ENCODE measurements around the gene PRPF19. TPM values are rescaled to one million over a fixed set of nuclear protein-coding genes. Genes with fewer than 3 reads are reported as not detected.

Gene PRPF19
- 200 and 204 TPM in 2 replicates for total RNA-seq (2021)
- Bru-seq, nascent RNA = percentile 94 among the genes with signal in this experiment
- BruChase-seq, experiment 1, labeled RNA remaining after a 2-hour chase = percentile 88 among the genes with signal in this experiment
- percentile 94 among the genes with signal in this experiment for BruChase-seq, experiment 2, labeled RNA remaining after a 6-hour chase
- long read RNA-seq, partial matches to known transcripts = 0 of 11 reads
- long read RNA-seq, other reads (novel, unspliced or antisense) = 10 of 11 reads

GRCh38 chr11:60906132-60906972, at the start of gene PRPF19:
TSS of gene PRPF19 (minus strand) at chr11:60906585. CDS start at chr11:60906382, 203 bp downstream.
- DNase-seq (ENCODE audit: low spot score) = peak; percentile 100
- no peaks in the 10 kb centered on the region for H3K9me3 ChIP-seq (ENCODE audit: low read depth, low read length, poor library complexity, severe bottlenecking)
- peak within 1 kb of the TSS; percentile 98 for H3K27ac ChIP-seq (ENCODE audit: low read depth, low read length, poor library complexity, severe bottlenecking)
- H3K4me1 ChIP-seq (ENCODE audit: insufficient read depth, low read length, poor library complexity, severe bottlenecking) = peaks cover 18% of the 10 kb centered on the region
- H3K36me3 ChIP-seq (ENCODE audit: insufficient read depth, low read length, poor library complexity, severe bottlenecking) = peaks cover 24% of the 10 kb centered on the region
- intact Hi-C loops (cut with micrococcal nuclease; ENCODE audit: unreplicated experiment) = loop anchor here (5.0 kb wide), 2 partner anchors 74 to 129 kb away; no protein-coding TSS in a partner anchor
- ChIA-PET CTCF (no interaction called here), POLR2A (ENCODE audit: low non-redundant PET) (no interaction called here)
- BruUV-seq (replicated peaks) = no TSS peak
- no peaks in the 10 kb centered on the region for H3K27me3 ChIP-seq (replicated peaks; ENCODE audit: insufficient read depth, low read depth, low read length, poor library complexity)
- peak within 1 kb of the TSS; percentile 99 for H3K4me3 ChIP-seq (ENCODE audit: low read depth, low read length, poor library complexity, severe bottlenecking)
- no peak for TF ChIP-seq EZH2 (IDR thresholded peaks at IDR 0.05; ENCODE audit: borderline replicate concordance, low read depth, low read length, poor library complexity, severe bottlenecking)
- TF ChIP-seq, protein P1, sequence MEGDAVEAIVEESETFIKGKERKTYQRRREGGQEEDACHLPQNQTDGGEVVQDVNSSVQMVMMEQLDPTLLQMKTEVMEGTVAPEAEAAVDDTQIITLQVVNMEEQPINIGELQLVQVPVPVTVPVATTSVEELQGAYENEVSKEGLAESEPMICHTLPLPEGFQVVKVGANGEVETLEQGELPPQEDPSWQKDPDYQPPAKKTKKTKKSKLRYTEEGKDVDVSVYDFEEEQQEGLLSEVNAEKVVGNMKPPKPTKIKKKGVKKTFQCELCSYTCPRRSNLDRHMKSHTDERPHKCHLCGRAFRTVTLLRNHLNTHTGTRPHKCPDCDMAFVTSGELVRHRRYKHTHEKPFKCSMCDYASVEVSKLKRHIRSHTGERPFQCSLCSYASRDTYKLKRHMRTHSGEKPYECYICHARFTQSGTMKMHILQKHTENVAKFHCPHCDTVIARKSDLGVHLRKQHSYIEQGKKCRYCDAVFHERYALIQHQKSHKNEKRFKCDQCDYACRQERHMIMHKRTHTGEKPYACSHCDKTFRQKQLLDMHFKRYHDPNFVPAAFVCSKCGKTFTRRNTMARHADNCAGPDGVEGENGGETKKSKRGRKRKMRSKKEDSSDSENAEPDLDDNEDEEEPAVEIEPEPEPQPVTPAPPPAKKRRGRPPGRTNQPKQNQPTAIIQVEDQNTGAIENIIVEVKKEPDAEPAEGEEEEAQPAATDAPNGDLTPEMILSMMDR (conservative IDR thresholded peaks at IDR 0.05; ENCODE audit: low read depth, low read length) = no peak

- Histone ChIP-seq H3K27ac (ENCODE audit: low read depth, low read length, poor library complexity, severe bottlenecking) (no peak overlapping the region), H3K27me3 (replicated peaks; ENCODE audit: insufficient read depth, low read depth, low read length, poor library complexity) (no peaks in the 10 kb centered on the region), H3K4me1 (ENCODE audit: insufficient read depth, low read length, poor library complexity, severe bottlenecking) (no peaks in the 10 kb centered on the region), H3K4me3 (ENCODE audit: low read depth, low read length, poor library complexity, severe bottlenecking) (no peak overlapping the region), H3K36me3 (ENCODE audit: insufficient read depth, low read length, poor library complexity, severe bottlenecking) (no peaks in the 10 kb centered on the region), H3K9me3 (ENCODE audit: low read depth, low read length, poor library complexity, severe bottlenecking) (no peaks in the 10 kb centered on the region)
- TF ChIP-seq EZH2 (IDR thresholded peaks at IDR 0.05; ENCODE audit: borderline replicate concordance, low read depth, low read length, poor library complexity, severe bottlenecking) = no peak
- TF ChIP-seq, protein P1 (conservative IDR thresholded peaks at IDR 0.05; ENCODE audit: low read depth, low read length) = no peak
- intact Hi-C loops (cut with micrococcal nuclease; ENCODE audit: unreplicated experiment) = no loop called here
- DNase-seq (ENCODE audit: low spot score) = no peak
- BruUV-seq (replicated peaks) = no TSS peak
- CTCF ChIA-PET = no interaction called here
- POLR2A ChIA-PET (ENCODE audit: low non-redundant PET) = no interaction called here
These were observed 49.2 kb upstream of the PRPF19 start for GRCh38 chr11:60955571-60955970.

DNA sequence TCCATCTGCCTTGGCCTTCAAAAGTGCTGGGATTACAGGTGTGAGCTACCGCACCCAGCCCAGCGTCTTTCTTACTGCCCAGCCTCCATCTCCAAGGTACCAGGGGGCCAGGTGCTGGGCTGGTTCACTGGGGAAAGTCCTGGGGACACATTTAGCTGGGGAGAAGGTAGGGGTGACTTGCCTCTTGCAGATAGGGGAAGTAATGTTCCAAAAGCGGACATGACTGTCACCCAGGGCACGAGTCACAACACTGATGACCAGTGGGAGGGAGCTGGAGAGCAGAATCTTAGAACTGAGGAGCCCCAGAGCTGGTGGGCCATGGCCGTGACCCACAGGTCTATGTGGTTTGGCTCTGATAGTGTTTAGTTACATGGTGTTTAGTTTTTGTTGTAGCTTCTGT, 48.0 kb upstream of the PRPF19 start:
- intact Hi-C loops (cut with micrococcal nuclease; ENCODE audit: unreplicated experiment) = no loop called here
- Histone ChIP-seq H3K9me3 (ENCODE audit: low read depth, low read length, poor library complexity, severe bottlenecking) (no peaks in the 10 kb centered on the region), H3K27me3 (replicated peaks; ENCODE audit: insufficient read depth, low read depth, low read length, poor library complexity) (no peaks in the 10 kb centered on the region), H3K4me1 (ENCODE audit: insufficient read depth, low read length, poor library complexity, severe bottlenecking) (no peaks in the 10 kb centered on the region), H3K36me3 (ENCODE audit: insufficient read depth, low read length, poor library complexity, severe bottlenecking) (no peaks in the 10 kb centered on the region), H3K27ac (ENCODE audit: low read depth, low read length, poor library complexity, severe bottlenecking) (no peak overlapping the region), H3K4me3 (ENCODE audit: low read depth, low read length, poor library complexity, severe bottlenecking) (no peak overlapping the region)
- CTCF ChIA-PET = no interaction called here
- POLR2A ChIA-PET (ENCODE audit: low non-redundant PET) = no interaction called here
- no peak for DNase-seq (ENCODE audit: low spot score)
- BruUV-seq (replicated peaks) = no TSS peak
- TF ChIP-seq EZH2 (IDR thresholded peaks at IDR 0.05; ENCODE audit: borderline replicate concordance, low read depth, low read length, poor library complexity, severe bottlenecking) = no peak
- TF ChIP-seq, protein P1 (conservative IDR thresholded peaks at IDR 0.05; ENCODE audit: low read depth, low read length) = no peak

All from A673 (cell line).